HG03521 (cell line): Measurements from ENCODE around the gene ATL1.

ENCODE experiments used
- ATAC-seq: cut with Tn5 transposase; IDR thresholded peaks from one replicate; pipeline ENCODE4 v1.9.1; 2021; ENCODE audit warnings: mild to moderate bottlenecking, moderate library complexity; ENCODE audit not compliant: unreplicated experiment

The ATL1 gene

DNA sequence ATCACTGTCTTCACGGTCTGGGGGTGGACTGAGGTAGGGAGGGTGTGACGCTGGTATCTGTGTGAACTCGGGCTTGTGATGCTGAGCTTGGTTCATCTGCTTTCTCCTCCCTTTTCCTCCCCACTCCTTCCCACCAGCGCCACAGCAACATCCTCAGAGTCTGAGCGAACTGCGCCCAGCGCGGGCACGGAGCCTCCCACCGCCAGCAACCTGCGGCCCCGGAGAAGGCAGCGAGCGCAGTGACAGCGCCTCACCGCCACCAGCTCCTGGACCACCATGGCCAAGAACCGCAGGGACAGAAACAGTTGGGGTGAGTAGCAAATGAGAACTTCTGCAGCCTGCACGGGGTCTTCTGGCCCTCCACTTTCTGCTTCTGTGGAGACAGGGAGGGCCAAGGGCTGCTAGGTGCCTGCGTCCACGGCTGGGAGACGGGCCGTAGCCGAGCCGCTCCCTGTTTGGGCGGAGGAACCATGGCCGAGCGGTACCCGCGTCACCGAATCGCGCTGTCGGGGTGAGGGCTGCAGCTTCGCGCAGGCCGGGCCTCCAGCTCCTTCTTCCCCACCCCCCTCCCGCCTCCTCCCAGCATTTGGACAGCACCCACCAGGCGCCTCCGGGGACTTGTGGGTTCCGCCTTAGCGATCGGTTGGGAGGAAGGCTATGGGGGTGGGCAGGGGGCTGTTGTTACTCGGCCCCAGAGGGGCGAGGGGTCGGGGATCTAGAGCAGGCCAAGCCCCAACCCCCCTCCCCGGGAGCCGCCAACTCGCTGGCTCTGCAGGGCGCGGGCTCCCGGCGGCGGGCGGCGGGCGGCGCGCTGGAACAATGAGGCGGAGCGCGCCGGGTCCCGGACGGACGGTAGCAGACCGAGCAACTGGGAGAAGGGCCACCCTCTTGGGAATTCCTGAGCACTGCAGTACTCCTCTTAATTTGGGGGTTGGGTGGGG lies at the start of gene ATL1:
TSS of gene ATL1 (plus strand) at position 156 of the 941 bp plus-strand sequence. CDS start at position 277, 121 bp downstream.
- no peak for ATAC-seq

GRCh38 chr14:50510157-50510556 lies 49.8 kb upstream of the ATL1 start:
- no peak for ATAC-seq

- ATAC-seq: no peak
These were observed 47.5 kb upstream of the ATL1 start for GRCh38 chr14:50512463-50512862.

- no peak for ATAC-seq
These were observed 43.9 kb upstream of the ATL1 start for GRCh38 chr14:50516091-50516490.

GRCh38 chr14:50520947-50521815 lies 38.8 kb upstream of the ATL1 start:
- peak; percentile 61 for ATAC-seq

- peak; percentile 44 for ATAC-seq
These were observed 38.0 kb upstream of the ATL1 start for GRCh38 chr14:50521912-50522341.

DNA sequence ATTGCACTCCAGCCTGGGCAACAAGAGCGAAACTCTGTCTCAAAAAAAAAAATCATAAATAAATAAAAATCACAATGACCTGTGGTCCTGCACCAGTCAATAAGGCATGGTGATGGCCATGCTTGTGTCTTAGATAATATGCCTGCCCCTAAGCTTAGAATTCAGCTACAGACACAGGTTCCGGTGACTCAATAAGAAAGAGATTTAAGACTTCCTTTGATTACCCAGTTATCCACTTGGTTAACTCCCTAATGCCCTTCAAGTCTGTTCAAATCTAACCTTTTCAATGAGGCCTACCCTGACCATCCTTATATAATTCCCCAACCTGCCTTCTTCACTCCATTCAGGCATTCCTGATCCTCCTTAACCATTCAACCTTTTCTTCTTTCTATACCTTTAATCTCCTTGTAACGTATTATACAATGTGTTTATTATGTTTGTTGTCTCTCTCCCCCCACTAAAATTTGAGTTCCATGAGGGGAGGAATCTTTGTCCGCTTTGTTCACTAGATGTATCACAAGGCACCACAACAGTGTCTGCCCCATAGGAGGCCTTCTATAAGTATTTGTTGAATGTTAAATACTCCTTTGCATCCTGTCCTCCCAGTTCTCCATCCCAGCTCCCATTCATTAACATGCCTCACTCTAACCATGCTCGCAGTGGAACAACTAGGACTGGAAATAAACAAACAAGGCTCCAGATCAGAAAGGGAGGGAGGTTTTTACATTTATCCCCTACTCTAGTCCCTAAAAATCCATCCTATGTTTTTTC lies 36.5 kb upstream of the ATL1 start:
- ATAC-seq: no peak

GRCh38 chr14:50524060-50524459 lies 35.9 kb upstream of the ATL1 start:
- ATAC-seq: no peak

DNA sequence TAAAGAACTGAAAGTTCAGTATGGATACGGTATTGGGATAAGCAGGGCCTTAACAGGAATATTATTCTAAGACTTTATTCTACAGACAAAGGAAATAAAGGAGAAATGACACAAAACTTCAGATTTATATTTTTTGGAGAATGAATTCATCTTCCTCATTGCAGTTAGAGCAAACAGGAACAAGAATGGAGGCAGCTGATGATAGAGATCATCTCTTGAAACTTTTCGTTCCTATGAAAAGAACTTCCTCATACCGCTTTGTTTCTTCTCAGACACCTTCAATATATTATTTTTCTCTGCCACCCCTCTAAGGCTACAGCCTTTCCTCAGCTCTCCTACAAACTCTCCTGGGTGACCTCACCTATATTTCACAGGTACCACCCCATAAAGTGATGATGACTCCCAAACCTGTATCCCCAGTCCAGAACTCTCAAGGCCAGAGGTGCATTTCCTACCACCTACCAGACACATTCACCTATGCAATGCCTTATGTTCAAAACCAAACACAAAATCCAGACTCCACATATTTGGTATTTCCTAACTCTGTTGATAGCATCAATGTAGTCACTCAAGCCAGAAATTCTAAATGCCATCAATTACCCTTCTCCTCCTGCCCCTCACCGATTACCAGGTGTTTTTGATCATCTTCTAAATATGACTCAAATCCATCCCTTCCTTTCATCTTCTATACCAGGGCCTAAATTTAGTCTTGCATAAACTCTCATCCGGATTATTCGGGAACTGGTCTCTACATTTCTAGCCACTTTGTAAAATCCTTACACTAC lies 35.0 kb upstream of the ATL1 start:
- ATAC-seq: no peak

DNA sequence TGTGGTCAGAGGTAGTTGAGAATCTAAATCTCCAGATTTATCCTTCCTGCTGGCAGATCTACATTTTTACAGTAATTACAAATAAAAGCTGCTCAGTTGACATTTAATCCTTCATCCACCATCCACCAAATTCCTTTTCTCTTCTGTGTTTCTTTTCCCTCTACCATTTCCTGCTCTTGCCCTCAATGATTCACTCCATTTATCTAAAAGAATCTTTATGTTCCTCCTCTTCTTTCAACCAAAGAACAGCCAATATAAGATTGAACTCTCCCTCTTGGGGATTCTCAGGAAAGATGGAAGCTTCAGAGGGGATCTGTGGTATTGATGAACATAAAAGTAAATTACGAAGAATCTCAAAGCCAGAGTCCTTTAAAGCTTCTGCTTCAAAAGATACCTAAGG lies 31.9 kb upstream of the ATL1 start:
- no peak for ATAC-seq

DNA sequence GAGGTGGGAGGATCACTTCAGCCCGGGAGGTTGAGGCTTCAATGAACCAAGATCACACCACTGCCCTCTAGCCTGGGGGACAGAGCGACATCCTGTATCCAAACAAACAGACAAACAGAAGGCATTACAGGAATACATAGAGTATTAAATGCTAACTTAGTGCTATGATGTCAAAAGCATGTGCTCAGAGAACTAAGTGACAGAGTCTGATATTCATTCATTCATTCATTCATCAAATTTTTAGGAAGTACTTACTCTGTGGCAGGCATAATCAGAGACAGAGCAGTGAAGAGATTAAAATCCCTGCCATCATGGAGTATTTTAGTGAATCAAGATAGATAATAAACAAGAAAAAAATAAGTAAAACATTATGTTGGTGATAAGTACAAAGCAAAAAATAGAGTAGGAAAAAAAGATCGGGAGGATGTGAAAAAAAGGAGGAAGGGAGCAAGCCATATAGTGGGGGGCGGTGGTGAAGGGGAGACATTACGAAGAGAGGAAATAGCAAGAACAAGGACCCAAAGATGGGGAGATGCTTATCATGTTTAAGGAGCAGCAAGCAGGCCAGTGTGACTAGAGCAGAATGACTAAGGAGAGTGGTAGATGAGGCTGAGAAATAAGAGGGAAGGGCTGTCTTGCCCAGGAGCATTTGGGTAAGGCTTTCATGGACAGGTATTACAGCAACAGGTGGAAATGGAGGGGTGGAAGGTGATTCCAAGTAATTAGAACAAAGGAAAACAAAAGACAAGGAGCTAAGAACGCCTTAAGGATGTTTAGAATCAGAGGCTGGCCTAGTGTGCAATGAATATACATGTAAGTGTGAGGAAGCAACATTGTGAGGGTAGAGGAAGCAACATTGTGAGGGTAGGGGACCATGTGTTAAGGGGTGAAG lies 30.4 kb upstream of the ATL1 start:
- ATAC-seq: no peak

- no peak for ATAC-seq
These were observed 29.6 kb upstream of the ATL1 start for GRCh38 chr14:50530358-50530757.

DNA sequence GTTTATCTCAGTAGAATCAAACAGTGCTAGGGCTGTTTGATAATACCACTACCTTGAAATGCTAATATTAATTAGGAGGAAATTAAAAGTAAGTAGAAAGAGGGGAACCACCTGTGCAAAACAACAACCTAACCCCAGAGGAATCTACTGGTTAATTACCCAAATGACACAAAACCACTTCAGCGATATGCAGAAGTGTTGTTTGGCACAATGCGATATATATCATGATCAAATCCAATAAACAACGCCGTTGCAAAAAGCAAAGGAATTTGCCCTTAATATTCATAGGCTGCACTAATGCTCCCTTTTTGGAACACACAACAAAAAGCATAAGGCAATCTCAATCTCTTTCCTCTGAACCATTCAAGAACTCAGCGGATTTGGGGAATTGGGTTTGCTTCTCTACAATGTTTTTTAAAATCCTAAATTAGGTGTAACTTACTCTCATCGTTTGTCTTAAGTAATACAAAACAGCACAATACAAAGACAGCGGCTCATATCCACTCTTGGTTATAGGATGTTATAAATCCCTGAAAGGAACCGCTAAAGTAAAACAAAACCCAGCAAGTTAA lies 29.1 kb upstream of the ATL1 start:
- ATAC-seq: no peak

DNA sequence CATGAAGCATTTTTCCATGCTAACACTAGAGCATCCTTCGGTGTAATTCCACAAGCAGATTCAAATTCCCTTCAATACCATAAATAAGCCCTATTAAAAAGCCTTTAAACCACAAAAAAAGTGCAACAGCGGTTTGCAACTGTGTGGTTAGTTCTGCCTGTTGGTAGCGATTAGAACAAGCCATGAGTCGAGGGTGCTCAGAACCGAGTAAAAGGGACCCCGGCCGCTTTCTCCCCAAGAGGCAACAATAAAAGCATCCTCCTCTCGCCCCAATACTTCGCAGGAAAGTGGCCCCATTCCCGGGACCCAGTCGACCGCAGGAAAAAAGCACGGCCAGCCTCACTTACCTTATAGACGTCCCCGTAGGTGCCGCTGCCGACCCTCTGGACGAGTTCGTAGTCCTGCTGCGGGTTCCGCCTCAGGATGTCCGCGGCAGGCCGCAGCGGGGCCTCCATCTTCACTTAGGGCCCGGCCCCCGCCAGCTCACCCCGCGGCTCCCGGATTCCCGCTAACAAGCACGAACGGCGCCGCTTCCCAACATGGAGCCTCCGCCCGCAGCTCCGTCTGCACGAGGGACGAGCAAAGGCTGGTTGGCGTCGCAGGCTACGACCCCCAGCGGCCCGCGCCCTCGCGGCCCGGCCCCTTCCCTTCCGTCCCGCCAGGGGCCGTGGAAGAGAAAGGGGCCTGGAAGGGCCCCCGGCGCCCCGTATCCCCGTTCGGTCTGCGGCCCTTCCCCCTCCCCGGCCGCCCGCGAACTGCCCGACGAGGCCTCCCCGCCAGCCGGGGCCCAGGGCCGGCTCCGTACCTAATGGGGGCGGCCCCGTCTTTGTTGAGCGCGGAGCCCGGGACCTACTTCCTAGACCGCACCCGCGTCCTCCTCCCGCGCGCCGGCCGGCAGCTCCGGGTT lies 28.1 kb upstream of the ATL1 start:
- ATAC-seq: peak; percentile 9

DNA sequence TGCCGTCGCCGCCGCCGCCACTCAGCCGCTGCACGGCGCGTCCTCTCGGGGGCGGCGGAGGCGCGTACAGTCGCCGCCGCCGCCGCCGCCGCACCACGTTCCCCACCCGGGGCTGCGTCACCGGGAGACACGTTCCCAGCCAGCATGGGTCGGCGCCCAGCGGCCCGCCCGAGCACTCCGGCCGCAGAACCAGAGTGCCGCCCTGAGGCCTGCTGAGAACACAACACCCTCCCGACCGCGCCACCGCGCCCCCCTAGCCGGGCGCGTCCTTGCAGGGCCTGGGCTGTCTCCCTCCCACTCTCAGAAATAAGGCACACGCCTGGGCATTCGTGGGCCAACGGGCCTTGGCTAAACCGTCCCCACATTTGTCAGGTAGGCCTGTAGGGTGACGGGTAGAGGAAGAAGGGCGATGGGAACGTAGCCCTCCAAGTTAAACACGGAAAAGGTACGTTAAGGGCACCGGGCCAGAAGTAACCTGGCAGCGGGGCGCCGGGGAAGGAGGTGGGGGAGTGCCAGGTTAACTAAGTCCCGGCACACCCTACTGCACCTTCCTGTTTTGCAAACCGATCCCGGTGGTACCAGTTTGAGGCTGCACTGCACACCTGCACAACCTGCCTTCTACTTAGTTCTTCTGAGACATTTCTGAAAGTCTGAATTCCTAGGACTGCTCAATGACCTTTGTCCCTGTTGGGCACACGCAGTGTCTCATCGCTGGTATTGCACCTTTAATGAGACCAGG lies 27.3 kb upstream of the ATL1 start, which contains the start of gene MAP4K5:
TSS of gene MAP4K5 (minus strand) at position 68 of the 739 bp plus-strand sequence. CDS start 520 bp downstream, outside the sequence.
- peak; percentile 96 for ATAC-seq

DNA sequence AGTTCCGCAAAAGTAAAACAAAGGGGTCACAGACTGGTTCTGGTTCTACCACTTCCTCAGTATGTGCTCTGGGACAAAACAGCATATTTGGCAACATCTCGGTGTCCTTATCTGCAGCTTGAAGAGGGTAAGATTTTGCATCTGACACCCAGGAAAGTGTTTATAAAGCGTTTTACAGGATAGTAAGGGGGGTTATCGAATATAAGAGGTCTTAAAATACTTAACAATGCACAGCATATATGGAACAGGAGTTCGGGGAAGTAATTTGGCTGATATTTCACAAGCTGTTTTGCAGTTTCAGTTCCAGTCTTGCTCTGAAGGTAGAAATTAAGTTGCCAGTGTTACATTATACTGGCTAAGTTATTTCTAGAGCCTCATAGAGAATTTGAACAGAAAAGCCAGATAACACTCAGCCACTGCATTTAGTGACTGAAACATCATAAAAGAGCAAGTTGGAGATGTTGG lies 26.7 kb upstream of the ATL1 start:
- ATAC-seq: no peak

DNA sequence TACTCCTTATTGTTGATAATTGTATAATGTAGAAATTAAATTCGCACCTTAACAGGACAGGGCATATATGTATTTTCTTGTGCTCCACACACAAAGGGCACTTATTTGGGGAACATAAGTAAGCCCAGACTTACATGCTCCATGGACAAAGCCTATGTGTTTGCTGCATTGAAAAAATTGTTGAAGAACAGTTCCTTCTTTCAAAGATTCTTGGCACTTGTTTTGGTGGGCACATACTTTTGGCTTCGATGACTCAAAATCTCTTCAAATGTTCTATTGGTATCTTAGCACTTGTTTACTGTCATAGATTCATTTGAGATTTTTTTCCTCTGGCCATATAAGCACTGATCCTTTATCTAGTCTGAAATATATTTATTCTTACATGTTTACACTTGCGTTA lies 26.1 kb upstream of the ATL1 start:
- no peak for ATAC-seq
